Glutamatergic neuron (in vitro differentiated cells): ENCODE measurements around the gene AASS. TPM values are rescaled to one million over a fixed set of nuclear protein-coding genes. Genes with fewer than 3 reads are reported as not detected.
"Not testable (repeated sequence)": the region's sequence is repeated elsewhere in the genome, so short reads cannot be mapped to it uniquely, and the experiment has no call there.

Experiments
- DNase-seq: peaks from one replicate; pipeline ENCODE4 v3.0.0; 2022
- H3K27ac Mint-ChIP-seq: one replicate; pipeline ENCODE4 v1.8.0; 2020; ENCODE audit warnings: mild to moderate bottlenecking, mixed read lengths, inconsistent platforms; ENCODE audit not compliant: unreplicated experiment
- H3K27me3 Mint-ChIP-seq: one replicate; pipeline ENCODE4 v1.8.0; 2020; ENCODE audit warnings: mild to moderate bottlenecking, moderate library complexity, mixed read lengths, inconsistent platforms; ENCODE audit not compliant: unreplicated experiment
- H3K36me3 Mint-ChIP-seq: one replicate; pipeline ENCODE4 v1.8.0; 2020; ENCODE audit warnings: mild to moderate bottlenecking, mixed read lengths, inconsistent platforms; ENCODE audit not compliant: unreplicated experiment
- H3K4me1 Mint-ChIP-seq: one replicate; pipeline ENCODE4 v1.8.0; 2020; ENCODE audit warnings: mild to moderate bottlenecking, low read depth, mixed read lengths, inconsistent platforms; ENCODE audit not compliant: unreplicated experiment
- H3K4me3 Mint-ChIP-seq: one replicate; pipeline ENCODE4 v1.8.0; 2020; ENCODE audit warnings: mild to moderate bottlenecking, mixed read lengths, inconsistent platforms; ENCODE audit not compliant: unreplicated experiment
- H3K9me3 Mint-ChIP-seq: one replicate; pipeline ENCODE4 v1.8.0; 2020; ENCODE audit warnings: mild to moderate bottlenecking, moderate library complexity, mixed read lengths, inconsistent platforms; ENCODE audit not compliant: unreplicated experiment
- total RNA-seq: library from RNA; stranded (reverse); fragmentation: NEBNext Ultra II Directional; extraction: Animal tissue kit (Norgen Biotek cat#: 25700); gene quantifications from one replicate; pipeline ENCODE4 v1.2.1, GENCODE V29; 2021; ENCODE audit not compliant: unreplicated experiment
- TF ChIP-seq, protein P1 (sequence below): fragments of 200-600 bp; sonication (generic); IDR thresholded peaks from one replicate; pipeline ENCODE4 v1.5.0; 2021; ENCODE audit not compliant: partially characterized antibody, unreplicated experiment

AASS gene
- total RNA-seq, 1 donor from 2014 or later = 37.0 TPM

DNA sequence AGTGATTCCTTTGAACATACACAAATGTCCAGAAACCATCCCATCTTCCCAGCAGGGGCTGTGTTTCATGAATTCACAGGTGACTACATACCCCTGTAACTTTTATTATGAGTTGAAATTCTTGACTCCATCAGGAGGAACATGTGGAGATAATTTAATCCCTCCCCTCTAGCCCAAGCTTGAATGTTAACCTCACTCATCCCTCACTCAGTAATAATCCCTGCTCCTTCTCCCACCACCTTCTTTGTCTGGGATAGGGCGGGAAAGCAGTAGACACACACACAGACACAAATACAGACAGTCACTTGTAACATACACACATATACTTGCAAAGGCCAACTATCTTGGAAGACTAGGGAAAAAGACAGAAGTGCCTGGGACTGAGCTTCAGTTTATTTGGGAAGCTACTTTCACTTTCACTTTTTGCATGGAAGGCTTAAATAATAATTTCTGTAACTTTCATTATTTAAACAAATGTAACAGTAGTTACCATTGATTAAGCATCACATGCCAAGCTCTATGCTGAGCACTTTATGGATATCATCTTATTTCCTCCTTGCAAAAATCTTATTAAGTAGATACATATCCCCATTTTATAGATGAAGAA lies 7.3 kb downstream of the AASS start:
- DNase-seq = no peak
- TF ChIP-seq, protein P1, sequence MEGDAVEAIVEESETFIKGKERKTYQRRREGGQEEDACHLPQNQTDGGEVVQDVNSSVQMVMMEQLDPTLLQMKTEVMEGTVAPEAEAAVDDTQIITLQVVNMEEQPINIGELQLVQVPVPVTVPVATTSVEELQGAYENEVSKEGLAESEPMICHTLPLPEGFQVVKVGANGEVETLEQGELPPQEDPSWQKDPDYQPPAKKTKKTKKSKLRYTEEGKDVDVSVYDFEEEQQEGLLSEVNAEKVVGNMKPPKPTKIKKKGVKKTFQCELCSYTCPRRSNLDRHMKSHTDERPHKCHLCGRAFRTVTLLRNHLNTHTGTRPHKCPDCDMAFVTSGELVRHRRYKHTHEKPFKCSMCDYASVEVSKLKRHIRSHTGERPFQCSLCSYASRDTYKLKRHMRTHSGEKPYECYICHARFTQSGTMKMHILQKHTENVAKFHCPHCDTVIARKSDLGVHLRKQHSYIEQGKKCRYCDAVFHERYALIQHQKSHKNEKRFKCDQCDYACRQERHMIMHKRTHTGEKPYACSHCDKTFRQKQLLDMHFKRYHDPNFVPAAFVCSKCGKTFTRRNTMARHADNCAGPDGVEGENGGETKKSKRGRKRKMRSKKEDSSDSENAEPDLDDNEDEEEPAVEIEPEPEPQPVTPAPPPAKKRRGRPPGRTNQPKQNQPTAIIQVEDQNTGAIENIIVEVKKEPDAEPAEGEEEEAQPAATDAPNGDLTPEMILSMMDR = no peak
- Mint-ChIP-seq H3K4me1 (peaks cover 17% of the 10 kb centered on the region), H3K27ac (no peak overlapping the region), H3K36me3 (no peaks in the 10 kb centered on the region), H3K9me3 (no peaks in the 10 kb centered on the region), H3K4me3 (no peak overlapping the region), H3K27me3 (no peaks in the 10 kb centered on the region)

- TF ChIP-seq, protein P1 = no peak
Measured at GRCh38 chr7:122136078-122136477, 8.0 kb downstream of the AASS start.

DNA sequence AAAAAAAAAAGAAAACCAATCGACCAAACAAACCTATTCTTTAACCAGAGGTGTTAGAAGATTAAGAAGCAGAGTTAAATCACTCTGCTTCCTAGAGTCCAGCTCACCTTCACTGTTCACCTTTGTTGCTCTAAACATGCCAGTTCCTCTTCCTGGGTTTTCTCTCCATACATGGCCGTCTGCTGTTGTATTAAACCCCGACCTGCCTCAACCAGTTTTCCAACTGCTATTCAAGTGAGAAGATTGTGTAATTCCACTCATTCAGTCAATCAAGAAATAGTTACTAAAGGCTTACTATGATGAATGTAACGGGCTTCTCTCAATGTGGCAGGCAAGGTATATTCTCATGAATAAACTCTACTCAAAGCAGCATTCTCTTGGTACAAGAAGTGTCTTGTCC lies 8.8 kb downstream of the AASS start:
- Mint-ChIP-seq H3K27me3 (no peaks in the 10 kb centered on the region), H3K4me1 (peaks cover 12% of the 10 kb centered on the region), H3K4me3 (no peak overlapping the region)

More at GRCh38 chr7:122136078-122136477, 8.0 kb downstream of the AASS start:
- H3K36me3 Mint-ChIP-seq = no peaks in the 10 kb centered on the region
- no peak overlapping the region for H3K27ac Mint-ChIP-seq
- H3K27me3 Mint-ChIP-seq = no peaks in the 10 kb centered on the region
- H3K4me1 Mint-ChIP-seq = peaks cover 12% of the 10 kb centered on the region
- no peak overlapping the region for H3K4me3 Mint-ChIP-seq
- DNase-seq = no peak
- H3K9me3 Mint-ChIP-seq = no peaks in the 10 kb centered on the region

DNA sequence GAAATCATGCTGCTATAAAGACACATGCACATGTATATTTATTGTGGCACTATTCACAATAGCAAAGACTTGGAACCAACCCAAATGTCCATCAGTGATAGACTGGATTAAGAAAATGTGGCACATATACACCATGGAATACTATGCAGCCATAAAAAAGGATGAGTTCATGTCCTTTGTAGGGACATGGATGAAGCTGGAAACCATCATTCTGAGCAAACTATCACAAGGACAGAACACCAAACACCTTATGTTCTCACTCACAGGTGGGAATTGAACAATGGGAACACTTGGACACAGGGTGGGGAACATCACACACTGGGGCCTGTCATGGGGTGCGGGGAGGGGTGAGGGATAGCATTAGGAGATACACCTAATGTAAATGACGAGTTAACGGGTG lies 9.3 kb downstream of the AASS start:
- H3K27ac Mint-ChIP-seq, DNase-seq, H3K9me3 Mint-ChIP-seq, H3K27me3 Mint-ChIP-seq, H3K36me3 Mint-ChIP-seq, H3K4me3 Mint-ChIP-seq: not testable (repeated sequence)
- peaks cover 12% of the 10 kb centered on the region for H3K4me1 Mint-ChIP-seq

More for the DNA sequence above, 8.8 kb downstream of the AASS start:
- TF ChIP-seq, protein P1 = no peak
- H3K36me3 Mint-ChIP-seq = no peaks in the 10 kb centered on the region
- no peak overlapping the region for H3K27ac Mint-ChIP-seq
- no peak for DNase-seq
- H3K9me3 Mint-ChIP-seq = no peaks in the 10 kb centered on the region

GRCh38 chr7:122133477-122133876 lies 10.6 kb downstream of the AASS start:
- TF ChIP-seq, protein P1 = no peak
- no peak for DNase-seq
- no peaks in the 10 kb centered on the region for H3K36me3 Mint-ChIP-seq
- no peak overlapping the region for H3K27ac Mint-ChIP-seq
- H3K9me3 Mint-ChIP-seq = no peaks in the 10 kb centered on the region
- H3K4me1 Mint-ChIP-seq = peaks cover 12% of the 10 kb centered on the region
- H3K4me3 Mint-ChIP-seq = no peak overlapping the region
- no peaks in the 10 kb centered on the region for H3K27me3 Mint-ChIP-seq
